RWPE2 (cell line): Measurements from ENCODE around the gene PTH2.

ENCODE experiments used
- ATAC-seq: fragments of 200-7000 bp; cut with Tn5 transposase; 3 replicates; pipeline ENCODE4 v1.9.1; 2021; ENCODE audit warnings: low read depth
- DNase-seq: peaks from one replicate; pipeline ENCODE4 v3.0.0-alpha.2; 2020; ENCODE audit warnings: low spot score
- H3K27ac ChIP-seq: fragments of 450-650 bp; 2 replicates; pipeline ENCODE4 v1.5.1; 2017; ENCODE audit warnings: mild to moderate bottlenecking; ENCODE audit not compliant: poor library complexity, severe bottlenecking
- H3K27me3 ChIP-seq: fragments of 250-450 bp; sonication (Bioruptor Pico); 2 replicates; pipeline ENCODE4 v1.5.1; 2021; ENCODE audit warnings: mild to moderate bottlenecking, moderate library complexity; ENCODE audit not compliant: insufficient read depth, poor library complexity, severe bottlenecking
- H3K36me3 ChIP-seq: fragments of 250-450 bp; sonication (Bioruptor Pico); 2 replicates; pipeline ENCODE4 v1.5.1; 2020; ENCODE audit warnings: low read depth, mild to moderate bottlenecking, moderate library complexity
- H3K4me1 ChIP-seq: fragments of 250-450 bp; sonication (Bioruptor Pico); 2 replicates; pipeline ENCODE4 v1.5.1; 2021; ENCODE audit warnings: mild to moderate bottlenecking, moderate library complexity; ENCODE audit not compliant: insufficient read depth, poor library complexity, severe bottlenecking
- H3K4me3 ChIP-seq: fragments of 250-450 bp; sonication (Bioruptor Pico); 2 replicates; pipeline ENCODE4 v1.5.1; 2021; ENCODE audit warnings: mild to moderate bottlenecking, moderate library complexity; ENCODE audit not compliant: severe bottlenecking
- H3K9me3 ChIP-seq: fragments of 250-450 bp; sonication (Bioruptor Pico); 2 replicates; pipeline ENCODE4 v1.5.1; 2021; ENCODE audit warnings: mild to moderate bottlenecking, moderate library complexity; ENCODE audit not compliant: severe bottlenecking
- CTCF ChIP-seq: fragments of 450-650 bp; IDR thresholded peaks from one replicate; pipeline ENCODE4 v1.5.1; 2017; ENCODE audit warnings: mild to moderate bottlenecking, moderate library complexity; ENCODE audit not compliant: poor library complexity, severe bottlenecking

PTH2 gene

GRCh38 chr19:49455773-49456172, 32.5 kb upstream of the PTH2 start:
- ATAC-seq (no peak), DNase-seq (no peak)
- Histone ChIP-seq H3K27ac (no peak overlapping the region), H3K36me3 (peaks cover 10% of the 10 kb centered on the region), H3K9me3 (no peaks in the 10 kb centered on the region), H3K4me1 (peaks cover 6% of the 10 kb centered on the region), H3K27me3 (no peaks in the 10 kb centered on the region), H3K4me3 (no peak overlapping the region)
- TF ChIP-seq CTCF = no peak

- DNase-seq = no peak
- peak overlapping the region; percentile 81 for H3K27ac ChIP-seq
Measured at GRCh38 chr19:49453757-49454240, 30.6 kb upstream of the PTH2 start.

GRCh38 chr19:49453013-49453756, 29.9 kb upstream of the PTH2 start, which contains the start of gene ALDH16A1:
ALDH16A1 (plus strand) TSS chr19:49453225; CDS start chr19:49453332, 107 bp downstream.
- H3K27me3 ChIP-seq = no peaks in the 10 kb centered on the region
- peak within 1 kb of the TSS; percentile 76 for H3K4me3 ChIP-seq
- peaks cover 6% of the 10 kb centered on the region for H3K4me1 ChIP-seq
- ATAC-seq (peak; percentile 94), DNase-seq (peak; percentile 97)
- no peak for TF ChIP-seq CTCF
- peaks cover 26% of the 10 kb centered on the region for H3K36me3 ChIP-seq
- H3K9me3 ChIP-seq = no peaks in the 10 kb centered on the region
- peak within 1 kb of the TSS; percentile 81 for H3K27ac ChIP-seq

More at GRCh38 chr19:49453757-49454240, 30.6 kb upstream of the PTH2 start:
- Histone ChIP-seq H3K4me3 (peak overlapping the region; percentile 47), H3K27me3 (no peaks in the 10 kb centered on the region), H3K4me1 (peaks cover 6% of the 10 kb centered on the region), H3K9me3 (no peaks in the 10 kb centered on the region), H3K36me3 (peaks cover 21% of the 10 kb centered on the region)
- no peak for TF ChIP-seq CTCF
- ATAC-seq = no peak

GRCh38 chr19:49451430-49452181, 28.4 kb upstream of the PTH2 start, which contains the start of gene PIH1D1:
PIH1D1 (minus strand) TSS chr19:49451814; CDS start chr19:49451574, 240 bp downstream.
- TF ChIP-seq CTCF = peak; percentile 3
- H3K36me3 ChIP-seq = peaks cover 28% of the 10 kb centered on the region
- peak within 1 kb of the TSS; percentile 76 for H3K4me3 ChIP-seq
- ATAC-seq (peak; percentile 74), DNase-seq (peak; percentile 97)
- H3K27me3 ChIP-seq = no peaks in the 10 kb centered on the region
- H3K27ac ChIP-seq = peak within 1 kb of the TSS; percentile 81
- no peaks in the 10 kb centered on the region for H3K9me3 ChIP-seq
- H3K4me1 ChIP-seq = peaks cover 6% of the 10 kb centered on the region
